HepG2 (cell line): Measurements from ENCODE around the gene EARS2. TPM values are rescaled to one million over a fixed set of nuclear protein-coding genes. Genes with fewer than 3 reads are reported as not detected.

ENCODE experiments used
- ARNT ChIP-seq: fragments of 450-650 bp; IDR thresholded peaks from 2 replicates; pipeline ENCODE4 v1.6.1; 2017
- CBX2 ChIP-seq, 2 experiments: fragments of 200-600 bp in 1 of 2; sonication (generic); formaldehyde crosslinking in 1 of 2; IDR thresholded peaks; 2 replicates each; pipeline versions ENCODE4 v1.7.0 to v1.8.1; 2018 to 2022; ENCODE audit warnings: low read depth in 2 of 2, low read length in 1 of 2, mild to moderate bottlenecking in 1 of 2, missing genetic modification reagents in 1 of 2
- CENPBD1 ChIP-seq: sonication (generic); formaldehyde crosslinking; IDR thresholded peaks from 2 replicates; pipeline ENCODE4 v1.8.0; 2022; ENCODE audit warnings: missing genetic modification reagents, low read depth, mild to moderate bottlenecking, borderline replicate concordance
- DDIT3 ChIP-seq: sonication (generic); formaldehyde crosslinking; IDR thresholded peaks from 2 replicates; pipeline ENCODE4 v1.4.0; 2020; ENCODE audit warnings: mild to moderate bottlenecking, missing genetic modification reagents
- GTF2F1 ChIP-seq: fragments of 150-350 bp; IDR thresholded peaks from 2 replicates; pipeline ENCODE4 v1.6.1; 2014; ENCODE audit warnings: low read length
- HNF4A ChIP-seq: sonication (generic); formaldehyde crosslinking; IDR thresholded peaks from 2 replicates; pipeline ENCODE4 v1.4.0; 2020; ENCODE audit warnings: missing genetic modification reagents
- KDM5B ChIP-seq: sonication (generic); formaldehyde crosslinking; IDR thresholded peaks from 2 replicates; pipeline ENCODE4 v1.4.0; 2020; ENCODE audit warnings: missing genetic modification reagents, mild to moderate bottlenecking, borderline replicate concordance
- KLF15 ChIP-seq: sonication (generic); formaldehyde crosslinking; IDR thresholded peaks from 2 replicates; pipeline ENCODE4 v1.8.1; 2023; ENCODE audit warnings: borderline replicate concordance, mild to moderate bottlenecking, inconsistent platforms, missing genetic modification reagents, mixed read lengths
- MIXL1 ChIP-seq: IDR thresholded peaks from 2 replicates; pipeline ENCODE4 v1.6.1; 2016
- MYNN ChIP-seq: sonication (generic); formaldehyde crosslinking; IDR thresholded peaks from 2 replicates; pipeline ENCODE4 v1.4.0; 2020; ENCODE audit warnings: mild to moderate bottlenecking, low read depth, missing genetic modification reagents
- NFRKB ChIP-seq: fragments of 450-650 bp; IDR thresholded peaks from 2 replicates; pipeline ENCODE4 v1.6.1; 2017
- POGZ ChIP-seq: sonication (generic); formaldehyde crosslinking; IDR thresholded peaks from 2 replicates; pipeline ENCODE4 v1.4.0; 2020; ENCODE audit warnings: mild to moderate bottlenecking, missing genetic modification reagents
- POLR2A ChIP-seq, 2 experiments: IDR thresholded peaks; 2 replicates each; pipeline ENCODE4 v1.6.1; 2011; ENCODE audit warnings: low read depth in 2 of 2, low read length in 2 of 2, mild to moderate bottlenecking in 1 of 2, moderate library complexity in 1 of 2; ENCODE audit not compliant: insufficient read depth in 1 of 2
- TFDP1 ChIP-seq: IDR thresholded peaks from 2 replicates; pipeline ENCODE4 v1.6.1; 2016; ENCODE audit warnings: missing compliant biosample characterization, missing genetic modification reagents, borderline replicate concordance
- TIGD3 ChIP-seq: sonication (generic); formaldehyde crosslinking; IDR thresholded peaks from 2 replicates; pipeline ENCODE4 v1.5.1; 2020; ENCODE audit warnings: mild to moderate bottlenecking, missing genetic modification reagents, borderline replicate concordance
- ZC3H4 ChIP-seq: sonication (generic); formaldehyde crosslinking; IDR thresholded peaks from 2 replicates; pipeline ENCODE4 v1.4.0; 2020; ENCODE audit warnings: missing genetic modification reagents, borderline replicate concordance
- ZHX1 ChIP-seq: sonication (generic); formaldehyde crosslinking; IDR thresholded peaks from 2 replicates; pipeline ENCODE4 v1.8.1; 2022; ENCODE audit warnings: low read depth, mild to moderate bottlenecking, missing genetic modification reagents
- ZNF121 ChIP-seq: sonication (generic); formaldehyde crosslinking; IDR thresholded peaks from 2 replicates; pipeline ENCODE4 v1.5.0; 2020; ENCODE audit warnings: mild to moderate bottlenecking, missing genetic modification reagents
- ZNF160 ChIP-seq: sonication (generic); formaldehyde crosslinking; IDR thresholded peaks from 2 replicates; pipeline ENCODE4 v1.8.0; 2022; ENCODE audit warnings: mild to moderate bottlenecking, inconsistent platforms, missing genetic modification reagents
- ZNF333 ChIP-seq: sonication (generic); formaldehyde crosslinking; IDR thresholded peaks from 2 replicates; pipeline ENCODE4 v1.4.0; 2020; ENCODE audit warnings: mild to moderate bottlenecking, missing genetic modification reagents, borderline replicate concordance
- ZNF430 ChIP-seq: sonication (generic); formaldehyde crosslinking; IDR thresholded peaks from 2 replicates; pipeline ENCODE4 v1.9.0; 2021; ENCODE audit warnings: mild to moderate bottlenecking, missing genetic modification reagents
- ZNF546 ChIP-seq: sonication (generic); formaldehyde crosslinking; conservative IDR thresholded peaks from 2 replicates; pipeline ENCODE4 v1.8.1; 2023; ENCODE audit warnings: mild to moderate bottlenecking, missing genetic modification reagents
- ZNF768 ChIP-seq: sonication (generic); formaldehyde crosslinking; IDR thresholded peaks from 2 replicates; pipeline ENCODE4 v1.4.0; 2020; ENCODE audit warnings: missing genetic modification reagents
- ZNF773 ChIP-seq: sonication (generic); formaldehyde crosslinking; IDR thresholded peaks from 2 replicates; pipeline ENCODE4 v1.4.0; 2020; ENCODE audit warnings: missing genetic modification reagents, borderline replicate concordance
- ZSCAN31 ChIP-seq: sonication (generic); formaldehyde crosslinking; IDR thresholded peaks from 2 replicates; pipeline ENCODE4 v1.5.0; 2020; ENCODE audit warnings: low read depth, mild to moderate bottlenecking, missing genetic modification reagents
- polyA plus RNA-seq, 8 experiments: library from polyadenylated mRNA; depleted of rRNA in 3 of 8; stranded (reverse) in 7 of 8; unstranded in 1 of 8; fragments of >200 nt; fragmentation: Illumina TruSeq in 4 of 8; extraction: Trizol in 4 of 8; gene quantifications; 2 replicates each; pipeline versions ENCODE4 v1.2.1 to v1.2.3, GENCODE V29; 2011 to 2016; ENCODE audit warnings: low read depth in 4 of 8, missing spikeins in 1 of 8, mixed read lengths in 1 of 8; ENCODE audit not compliant: insufficient read depth in 1 of 8
- total RNA-seq, 5 experiments: library from RNA; depleted of rRNA; stranded (reverse); fragments of >200 nt; fragmentation: Illumina TruSeq; extraction: Trizol; gene quantifications; 2 replicates each; pipeline ENCODE4 v1.2.3, GENCODE V29; 2016; ENCODE audit warnings: low read depth in 1 of 5

The EARS2 gene
- total and polyA plus RNA-seq, 2 of the 13 experiments (the other 11 are each of a cell fraction or from before 2014, with no cell fraction given), result 49.4 to 80.4 TPM

GRCh38 chr16:23557779-23558702 lies 891 bp upstream of the EARS2 start (continued):
- TF ChIP-seq ZNF773 (CRISPR knock-in tag) (0 out of 2 replicates have a peak, but pooled peaks have one; percentile 11), MYNN (CRISPR knock-in tag) (no peak), POLR2A (IDR thresholded peaks at IDR 0.05; ENCODE audit: insufficient read depth in 1 of 2, low read depth in 2 of 2, low read length in 2 of 2) (no peak; a peak in 1 of 4 replicates), KLF15 (CRISPR knock-in tag) (no peak), ZNF768 (CRISPR knock-in tag) (no peak; the same call in 1 of the 2 replicates), GTF2F1 (no peak), ZNF160 (CRISPR knock-in tag) (no peak), DDIT3 (CRISPR knock-in tag) (no peak), CBX2 (IDR thresholded peaks at IDR 0.05; ENCODE audit: low read depth, low read length) (no peak), CBX2 (CRISPR knock-in tag; IDR thresholded peaks at IDR 0.05; ENCODE audit: low read depth) (0 out of 2 replicates have a peak, but pooled peaks have one; percentile 49), NFRKB (no peak), MIXL1 (CRISPR knock-in tag) (no peak), POGZ (no peak), ZNF333 (CRISPR knock-in tag) (peak; percentile 26; the same call in 1 of the 2 replicates), ZNF121 (CRISPR knock-in tag) (no peak), HNF4A (CRISPR knock-in tag) (no peak), ZHX1 (CRISPR knock-in tag) (no peak), KDM5B (no peak), ARNT (no peak), ZNF546 (CRISPR knock-in tag) (no peak; the same call in 1 of the 2 replicates), ZC3H4 (CRISPR knock-in tag) (no peak), CENPBD1 (no peak), ZSCAN31 (no peak), TFDP1 (no peak), ZNF430 (CRISPR knock-in tag) (no peak), TIGD3 (CRISPR knock-in tag) (0 out of 2 replicates have a peak, but pooled peaks have one; percentile 48)
